Epithelial cell of proximal tubule (primary cell): Measurements from ENCODE around the gene AMMECR1L. TPM values are rescaled to one million over a fixed set of nuclear protein-coding genes. Genes with fewer than 3 reads are reported as not detected.
"Not testable (repeated sequence)": the region's sequence is repeated elsewhere in the genome, so short reads cannot be mapped to it uniquely, and the experiment has no call there.

Source experiments
- DNase-seq: peaks from one replicate; pipeline ENCODE4 v3.0.0-alpha.2; 2011; ENCODE audit warnings: low read depth
- H3K4me3 ChIP-seq: 2 replicates; pipeline ENCODE4 v1.5.1; 2011; ENCODE audit warnings: low read depth, mild to moderate bottlenecking, low read length
- CTCF ChIP-seq: conservative IDR thresholded peaks from 2 replicates; pipeline ENCODE4 v1.5.1; 2012; ENCODE audit warnings: low read depth, mild to moderate bottlenecking, low read length
- total RNA-seq: library from RNA; depleted of rRNA; stranded (reverse); fragments of >200 nt; gene quantifications from 2 replicates; pipeline ENCODE4 v1.2.3, GENCODE V29; 2015

AMMECR1L gene
- total RNA-seq, 1 donor from 2014 or later = 10.7 TPM

- no peak for DNase-seq
- TF ChIP-seq CTCF = no peak
Measured at GRCh38 chr2:127834951-127835350, 50.8 kb downstream of the AMMECR1L start.

GRCh38 chr2:127829845-127830246 lies 55.9 kb downstream of the AMMECR1L start:
- TF ChIP-seq CTCF = no peak
- no peak overlapping the region for H3K4me3 ChIP-seq
- DNase-seq = no peak

More at GRCh38 chr2:127834951-127835350, 50.8 kb downstream of the AMMECR1L start:
- no peak overlapping the region for H3K4me3 ChIP-seq

- not testable (repeated sequence) for DNase-seq, H3K4me3 ChIP-seq
Measured at GRCh38 chr2:127826708-127827107, 59.0 kb downstream of the AMMECR1L start.

GRCh38 chr2:127826047-127826446 lies 59.7 kb downstream of the AMMECR1L start:
- no peak for DNase-seq
- no peak for TF ChIP-seq CTCF
- H3K4me3 ChIP-seq = no peak overlapping the region

GRCh38 chr2:127820080-127820668 lies 65.6 kb downstream of the AMMECR1L start:
- TF ChIP-seq CTCF = no peak
- DNase-seq = no peak
- H3K4me3 ChIP-seq = no peak overlapping the region

GRCh38 chr2:127818794-127819425 lies 66.8 kb downstream of the AMMECR1L start:
- no peak for DNase-seq
- no peak overlapping the region for H3K4me3 ChIP-seq
- TF ChIP-seq CTCF = no peak

GRCh38 chr2:127818241-127818640 lies 67.5 kb downstream of the AMMECR1L start:
- no peak overlapping the region for H3K4me3 ChIP-seq
- no peak for DNase-seq
- TF ChIP-seq CTCF = no peak
